ENCODE measurements around the gene PID1. TPM values are rescaled to one million over a fixed set of nuclear protein-coding genes. Genes with fewer than 3 reads are reported as not detected.

PID1 gene
- total RNA-seq, 1 donor from 2014 or later = 10.7 TPM

- Histone ChIP-seq H3K36me3 (ENCODE audit: insufficient read depth, low read length) (no peaks in the 10 kb centered on the region), H3K9me3 (ENCODE audit: insufficient read depth, low read depth, low read length) (no peaks in the 10 kb centered on the region), H3K27ac (ENCODE audit: low read depth, low read length) (no peak overlapping the region), H4K20me1 (ENCODE audit: insufficient read depth, low read length) (no peaks in the 10 kb centered on the region), H3K9ac (ENCODE audit: low read length) (no peak overlapping the region), H2AFZ (ENCODE audit: low read depth, low read length) (no peak overlapping the region), H3K4me2 (ENCODE audit: low read length) (no peak overlapping the region), H3K4me3 (ENCODE audit: insufficient read depth, low read depth, low read length) (no peak overlapping the region), H3K27me3 (ENCODE audit: insufficient read depth, low read length) (no peaks in the 10 kb centered on the region), H3K4me1 (ENCODE audit: insufficient read depth, low read length) (no peaks in the 10 kb centered on the region), H3K79me2 (ENCODE audit: insufficient read depth, low read length) (no peaks in the 10 kb centered on the region)
- TF ChIP-seq CTCF (IDR thresholded peaks at IDR 0.05; ENCODE audit: insufficient read depth, low read depth, low read length) = no peak
- no peak for TF ChIP-seq EZH2 (IDR thresholded peaks at IDR 0.05; ENCODE audit: insufficient read depth, low read length)
- no peak for DNase-seq (ENCODE audit: low read depth)
- H3K4me3 Mint-ChIP-seq (ENCODE audit: unreplicated experiment) = no peak overlapping the region
- H3K27ac Mint-ChIP-seq (ENCODE audit: unreplicated experiment) = no peak overlapping the region
- H3K4me1 Mint-ChIP-seq (ENCODE audit: low read depth, unreplicated experiment) = peaks cover 21% of the 10 kb centered on the region
- FAIRE-seq = no peak
- H3K27me3 Mint-ChIP-seq (ENCODE audit: low read depth, unreplicated experiment) = no peaks in the 10 kb centered on the region
- H3K9me3 Mint-ChIP-seq (ENCODE audit: unreplicated experiment) = peaks cover 3% of the 10 kb centered on the region
- H3K36me3 Mint-ChIP-seq (ENCODE audit: low read depth, unreplicated experiment) = peaks cover 3% of the 10 kb centered on the region
Observed at GRCh38 chr2:229159405-229159804, 111.7 kb downstream of the PID1 start.

DNA sequence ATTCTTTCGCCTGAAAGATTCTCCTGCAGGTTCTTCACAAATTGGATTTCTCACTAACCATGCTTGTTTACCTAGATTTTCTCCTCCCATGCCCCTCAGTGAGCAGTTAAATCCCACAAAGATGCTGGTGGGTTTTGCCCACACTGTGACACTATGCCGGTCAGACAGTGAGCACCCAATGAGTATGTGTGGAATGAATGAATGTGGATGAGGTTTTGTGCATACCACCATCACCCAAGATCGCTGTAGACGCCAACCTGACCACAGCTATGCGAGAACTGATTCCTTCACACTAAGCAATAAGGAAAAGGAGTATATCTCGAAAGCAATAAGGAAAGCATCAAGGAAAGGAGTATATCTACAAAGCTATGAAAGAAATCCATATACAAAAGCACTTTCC, 116.7 kb downstream of the PID1 start:
- peak overlapping the region; percentile 76 for H3K27ac ChIP-seq (ENCODE audit: low read depth, low read length)
- H3K4me3 Mint-ChIP-seq (ENCODE audit: unreplicated experiment) = peak overlapping the region; percentile 68
- DNase-seq (ENCODE audit: low read depth) (peak; percentile 98), FAIRE-seq (peak; percentile 94)
- H2AFZ ChIP-seq (ENCODE audit: low read depth, low read length) = no peak overlapping the region
- peaks cover 37% of the 10 kb centered on the region for H3K4me1 Mint-ChIP-seq (ENCODE audit: low read depth, unreplicated experiment)
- H3K9ac ChIP-seq (ENCODE audit: low read length) = peak overlapping the region; percentile 57
- H3K27me3 Mint-ChIP-seq (ENCODE audit: low read depth, unreplicated experiment) = no peaks in the 10 kb centered on the region
- H3K4me2 ChIP-seq (ENCODE audit: low read length) = peak overlapping the region; percentile 68
- no peaks in the 10 kb centered on the region for H3K79me2 ChIP-seq (ENCODE audit: insufficient read depth, low read length)
- H3K4me1 ChIP-seq (ENCODE audit: insufficient read depth, low read length) = peaks cover 10% of the 10 kb centered on the region
- peak overlapping the region; percentile 98 for H3K27ac Mint-ChIP-seq (ENCODE audit: unreplicated experiment)
- TF ChIP-seq EZH2 (IDR thresholded peaks at IDR 0.05; ENCODE audit: insufficient read depth, low read length) (no peak), CTCF (IDR thresholded peaks at IDR 0.05; ENCODE audit: insufficient read depth, low read depth, low read length) (no peak)
- H3K4me3 ChIP-seq (ENCODE audit: insufficient read depth, low read depth, low read length) = no peak overlapping the region
- H3K27me3 ChIP-seq (ENCODE audit: insufficient read depth, low read length) = no peaks in the 10 kb centered on the region
- no peaks in the 10 kb centered on the region for H3K9me3 ChIP-seq (ENCODE audit: insufficient read depth, low read depth, low read length)
- no peaks in the 10 kb centered on the region for H3K36me3 ChIP-seq (ENCODE audit: insufficient read depth, low read length)
- H4K20me1 ChIP-seq (ENCODE audit: insufficient read depth, low read length) = no peaks in the 10 kb centered on the region
- no peaks in the 10 kb centered on the region for H3K9me3 Mint-ChIP-seq (ENCODE audit: unreplicated experiment)
- H3K36me3 Mint-ChIP-seq (ENCODE audit: low read depth, unreplicated experiment) = peaks cover 4% of the 10 kb centered on the region

DNA sequence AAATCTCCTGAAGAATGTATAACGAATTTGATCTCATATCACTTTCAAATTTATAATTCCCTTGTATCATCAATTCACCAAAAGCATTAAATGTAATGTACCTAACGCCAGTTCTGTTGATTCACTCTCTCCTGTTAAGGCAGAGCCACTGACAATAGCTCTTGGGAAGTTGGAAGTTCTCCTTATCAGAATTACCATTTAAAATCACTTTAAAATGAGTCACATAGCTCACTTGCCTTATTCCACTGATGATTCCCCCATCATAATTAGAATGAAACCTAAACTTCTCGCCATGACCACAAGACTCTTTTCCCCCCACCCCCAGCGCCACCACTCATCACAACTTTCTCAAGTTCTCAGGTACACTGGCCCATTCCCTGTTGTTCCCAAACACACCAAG, 117.1 kb downstream of the PID1 start:
- DNase-seq (ENCODE audit: low read depth) (peak; percentile 74), FAIRE-seq (no peak)
- Histone ChIP-seq H3K27me3 (ENCODE audit: insufficient read depth, low read length) (no peaks in the 10 kb centered on the region), H3K4me1 (ENCODE audit: insufficient read depth, low read length) (peaks cover 10% of the 10 kb centered on the region), H3K9ac (ENCODE audit: low read length) (peak overlapping the region; percentile 57), H4K20me1 (ENCODE audit: insufficient read depth, low read length) (no peaks in the 10 kb centered on the region), H3K9me3 (ENCODE audit: insufficient read depth, low read depth, low read length) (no peaks in the 10 kb centered on the region), H3K4me3 (ENCODE audit: insufficient read depth, low read depth, low read length) (no peak overlapping the region), H3K27ac (ENCODE audit: low read depth, low read length) (peak overlapping the region; percentile 76), H3K36me3 (ENCODE audit: insufficient read depth, low read length) (no peaks in the 10 kb centered on the region), H3K4me2 (ENCODE audit: low read length) (peak overlapping the region; percentile 68), H3K79me2 (ENCODE audit: insufficient read depth, low read length) (no peaks in the 10 kb centered on the region), H2AFZ (ENCODE audit: low read depth, low read length) (no peak overlapping the region)
- Mint-ChIP-seq H3K4me3 (ENCODE audit: unreplicated experiment) (peak overlapping the region; percentile 68), H3K4me1 (ENCODE audit: low read depth, unreplicated experiment) (peaks cover 37% of the 10 kb centered on the region), H3K27me3 (ENCODE audit: low read depth, unreplicated experiment) (no peaks in the 10 kb centered on the region), H3K27ac (ENCODE audit: unreplicated experiment) (peak overlapping the region; percentile 98), H3K9me3 (ENCODE audit: unreplicated experiment) (no peaks in the 10 kb centered on the region), H3K36me3 (ENCODE audit: low read depth, unreplicated experiment) (peaks cover 4% of the 10 kb centered on the region)
- no peak for TF ChIP-seq CTCF (IDR thresholded peaks at IDR 0.05; ENCODE audit: insufficient read depth, low read depth, low read length)
- TF ChIP-seq EZH2 (IDR thresholded peaks at IDR 0.05; ENCODE audit: insufficient read depth, low read length) = no peak
